GM21528 (cell line): ENCODE data around the gene ADGRL2.
A peak's percentile ranks its signal among the peaks of the same experiment; 100 is the strongest.

Experiments used
- ATAC-seq: cut with Tn5 transposase; IDR thresholded peaks from one replicate; pipeline ENCODE4 v1.9.1; 2021; ENCODE audit warnings: mild to moderate bottlenecking, moderate library complexity; ENCODE audit not compliant: unreplicated experiment, low FRiP score

Gene ADGRL2

GRCh38 chr1:81800695-81801650 lies at the start of gene ADGRL2:
ADGRL2 (plus strand) TSS chr1:81800934; CDS start chr1:81836985, 36,051 bp downstream.
- ATAC-seq = peak; percentile 68

GRCh38 chr1:81752840-81753239 lies 47.9 kb upstream of the ADGRL2 start:
- no peak for ATAC-seq

GRCh38 chr1:81754424-81754823 lies 46.3 kb upstream of the ADGRL2 start:
- ATAC-seq = no peak

- no peak for ATAC-seq
Observed at GRCh38 chr1:81756872-81757271, 43.9 kb upstream of the ADGRL2 start.

GRCh38 chr1:81757398-81758020 lies 43.2 kb upstream of the ADGRL2 start:
- no peak for ATAC-seq

GRCh38 chr1:81758181-81758580 lies 42.6 kb upstream of the ADGRL2 start:
- no peak for ATAC-seq

- ATAC-seq = no peak
Observed at GRCh38 chr1:81760477-81761097, 40.1 kb upstream of the ADGRL2 start.

- ATAC-seq = no peak
Observed at GRCh38 chr1:81775510-81775909, 25.2 kb upstream of the ADGRL2 start.

DNA sequence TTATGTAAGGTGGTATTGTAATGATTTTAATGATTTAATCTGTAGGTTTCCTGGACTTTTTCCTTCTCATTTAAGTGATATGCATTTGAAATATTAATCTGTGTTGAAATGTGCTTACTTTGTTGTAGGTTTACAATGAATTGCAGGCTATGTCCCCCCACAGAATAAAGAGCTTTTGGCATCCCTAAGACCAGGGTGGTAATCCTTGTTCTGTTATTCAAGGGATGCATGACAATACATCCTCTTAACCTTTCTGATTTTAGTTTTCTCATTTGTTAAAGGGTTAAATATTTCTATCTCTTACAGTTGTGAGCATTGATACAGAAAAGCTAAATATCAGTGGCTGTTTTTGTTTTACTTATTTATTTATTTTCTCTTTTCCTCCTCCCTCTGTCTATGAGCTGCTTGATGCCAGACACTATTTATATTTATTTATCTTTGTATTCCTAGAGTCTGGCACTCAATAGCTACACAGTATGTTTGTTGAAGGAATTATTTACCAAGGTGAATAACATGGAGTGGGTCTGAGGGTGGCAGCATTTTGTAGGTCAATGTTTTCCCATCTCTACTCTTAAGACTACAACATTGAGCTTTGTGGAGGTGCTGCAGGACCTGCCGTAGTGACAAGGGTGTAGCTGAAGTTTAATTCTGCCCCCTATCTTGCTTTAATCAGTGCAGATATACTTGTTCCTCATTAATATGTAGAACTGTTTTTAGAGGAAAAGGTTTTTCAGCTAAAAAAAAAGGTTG lies 19.9 kb upstream of the ADGRL2 start:
- ATAC-seq = no peak

DNA sequence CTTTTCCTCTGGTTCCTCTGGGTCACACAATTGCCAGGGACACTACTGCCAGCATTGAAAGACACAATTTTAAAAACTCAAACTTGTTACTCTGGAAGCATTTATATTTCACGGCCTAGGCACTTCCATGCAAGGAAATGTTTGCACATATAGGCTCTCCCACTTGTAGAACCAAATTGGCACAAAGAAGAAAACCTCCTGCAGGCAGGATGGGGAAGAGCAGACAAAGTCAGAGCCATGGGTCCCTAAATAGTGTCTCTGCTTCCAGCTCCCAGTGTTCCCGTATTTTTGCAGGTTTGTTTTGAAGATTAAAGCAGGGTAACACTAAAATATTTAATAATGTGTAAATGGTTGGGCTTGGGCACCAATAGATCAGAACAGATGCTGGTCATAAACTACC lies 19.0 kb upstream of the ADGRL2 start:
- ATAC-seq = no peak

GRCh38 chr1:81792184-81792583 lies 8.6 kb upstream of the ADGRL2 start:
- no peak for ATAC-seq

DNA sequence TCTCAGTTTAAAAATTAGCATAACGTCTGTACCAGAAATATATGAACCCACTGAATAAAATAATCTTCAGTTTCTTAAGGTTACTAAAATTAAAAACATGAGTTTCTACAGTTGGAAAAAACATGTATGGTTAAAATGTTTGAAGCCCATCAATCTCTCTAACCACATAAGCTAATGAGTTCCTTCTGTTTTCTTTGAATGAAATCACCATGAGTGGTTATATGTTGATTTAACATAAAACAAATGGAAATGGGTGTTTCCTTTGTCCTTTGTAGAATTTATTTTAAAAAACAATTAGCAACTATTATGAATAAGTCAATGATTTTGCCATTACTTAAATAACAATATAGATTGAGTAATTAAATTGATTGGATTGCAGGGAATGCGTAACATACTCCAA lies 3.0 kb upstream of the ADGRL2 start:
- ATAC-seq = no peak

DNA sequence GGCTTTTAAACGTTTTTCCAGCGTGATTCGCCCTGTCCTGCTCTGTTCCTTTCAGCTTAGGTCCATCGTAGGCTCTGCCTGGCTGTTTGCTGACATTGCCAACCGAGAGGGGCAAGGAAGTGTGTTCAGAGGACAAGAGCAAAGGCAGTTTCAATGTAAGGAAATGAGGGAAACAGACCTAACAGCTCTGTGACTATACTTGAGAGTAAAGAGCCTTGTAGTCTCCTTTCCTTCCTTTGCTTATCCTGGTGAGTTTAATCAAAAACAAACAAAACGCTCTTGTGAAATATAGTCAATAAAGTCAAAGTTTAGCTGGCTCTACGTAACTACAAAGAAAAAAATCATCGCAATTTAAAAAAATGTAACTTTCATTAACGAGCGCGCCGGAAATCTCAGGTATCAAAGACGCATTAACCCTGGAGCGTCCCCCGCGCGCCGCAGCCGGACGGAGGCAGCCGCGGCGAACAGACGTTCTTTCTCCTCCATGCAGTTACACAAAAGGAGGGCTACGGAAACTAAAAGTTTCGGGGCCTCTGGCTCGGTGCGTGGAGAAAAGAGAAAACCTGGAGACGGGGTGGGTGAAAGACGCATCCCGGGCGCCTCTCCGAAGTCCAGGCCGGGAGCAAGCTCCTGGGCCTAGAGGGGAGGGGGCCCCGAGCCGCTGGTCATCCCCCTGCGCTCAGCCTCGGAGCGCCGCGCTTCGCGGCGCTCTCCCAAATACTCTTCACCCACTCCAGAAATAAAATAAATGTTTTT lies 617 bp upstream of the ADGRL2 start:
- no peak for ATAC-seq

DNA sequence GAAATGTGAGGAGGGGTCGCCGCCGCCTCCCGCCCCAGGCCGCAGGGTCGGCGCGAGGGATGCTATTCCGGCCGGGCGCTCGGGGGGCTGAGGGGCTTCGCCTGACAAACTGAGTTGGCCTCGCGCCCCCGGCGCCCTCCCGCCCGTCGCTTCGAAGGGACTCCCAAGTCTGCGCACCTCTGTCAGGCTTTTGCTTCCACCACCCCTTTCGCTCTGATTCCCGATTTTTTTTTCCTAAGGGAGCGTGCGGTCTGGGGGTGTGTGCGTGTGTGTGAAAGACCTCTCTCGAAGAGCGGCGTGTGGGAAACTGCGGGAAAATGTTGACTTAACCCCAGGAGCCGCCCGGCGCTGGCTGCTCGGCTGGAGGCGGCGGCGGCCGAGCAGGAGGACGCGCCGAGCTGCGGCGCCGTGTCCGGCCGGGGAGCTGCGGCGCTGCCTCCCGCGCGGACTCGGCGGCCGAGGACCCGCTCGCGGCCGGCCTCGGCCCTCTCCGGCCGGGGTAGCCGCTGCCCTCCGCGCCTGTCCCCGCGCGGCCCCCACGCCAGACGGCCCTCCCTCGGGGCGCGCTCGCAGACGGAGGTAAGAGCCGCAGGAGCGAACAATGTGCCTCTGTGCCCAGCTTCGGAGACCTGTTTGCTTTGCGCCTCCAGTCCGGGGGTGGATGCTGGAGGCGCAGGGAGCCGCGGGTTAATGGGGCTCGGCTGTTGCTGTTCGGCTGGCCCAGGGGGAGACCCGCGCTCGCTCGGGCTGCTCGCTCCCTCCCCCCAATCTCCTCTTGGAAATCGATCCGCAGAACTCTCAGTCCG lies 1.1 kb downstream of the ADGRL2 start:
- ATAC-seq = no peak

GRCh38 chr1:81802457-81802706 lies 1.6 kb downstream of the ADGRL2 start:
- ATAC-seq = no peak

- no peak for ATAC-seq
Observed at GRCh38 chr1:81802707-81803430, 2.1 kb downstream of the ADGRL2 start.

DNA sequence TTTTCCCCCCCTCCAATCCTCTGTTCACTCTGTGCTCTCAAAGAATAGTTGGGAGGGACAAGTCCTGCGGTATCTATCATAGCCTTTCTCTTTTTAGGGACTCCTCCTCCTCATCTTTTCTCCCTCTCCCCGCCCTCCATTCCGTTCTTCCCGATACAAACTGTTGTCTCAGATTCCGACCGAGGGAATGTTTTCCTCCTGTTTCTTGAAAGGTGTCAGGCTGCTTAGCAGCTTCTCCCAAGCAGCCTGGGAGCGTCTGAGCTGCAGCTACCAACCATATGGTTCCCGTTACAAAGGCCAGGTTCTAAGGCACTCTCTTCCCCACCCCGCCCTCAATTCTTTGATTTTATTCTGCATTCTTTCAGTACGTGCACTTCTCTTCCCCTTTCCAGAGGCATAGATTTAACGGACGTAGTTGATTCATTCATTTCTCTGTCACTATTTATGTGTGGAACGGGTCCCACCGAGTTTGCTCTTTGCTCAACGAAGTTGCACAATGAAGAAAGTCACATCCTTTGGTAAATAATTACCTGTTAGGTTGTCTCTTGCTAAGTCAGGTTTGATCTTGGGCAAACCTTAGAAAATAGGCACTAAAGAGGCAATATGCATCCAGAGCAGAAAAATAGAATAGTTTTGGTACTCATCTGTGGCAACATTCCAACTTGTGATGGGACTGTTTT lies 2.8 kb downstream of the ADGRL2 start:
- no peak for ATAC-seq

- no peak for ATAC-seq
Observed at GRCh38 chr1:81804312-81804711, 3.6 kb downstream of the ADGRL2 start.
